Measurements from ENCODE around the gene DAB1.
"Not testable (repeated sequence)": the region's sequence is repeated elsewhere in the genome, so short reads cannot be mapped to it uniquely, and the experiment has no call there.

DNA sequence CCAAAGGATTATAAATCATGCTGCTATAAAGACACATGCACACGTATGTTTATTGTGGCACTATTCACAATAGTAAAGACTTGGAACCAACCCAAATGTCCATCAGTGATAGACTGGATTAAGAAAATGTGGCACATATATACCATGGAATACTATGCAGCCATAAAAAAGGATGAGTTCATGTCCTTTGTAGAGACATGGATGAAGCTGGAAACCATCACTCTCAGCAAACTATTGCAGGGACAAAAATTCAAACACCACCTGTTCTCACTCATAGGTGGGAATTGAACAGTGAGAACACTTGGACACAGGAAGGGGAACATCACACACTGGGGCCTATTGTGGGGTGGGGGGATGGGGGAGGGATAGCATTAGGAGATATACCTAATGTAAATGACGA is 203.0 kb downstream of the DAB1 start:
- TF ChIP-seq POLR2A, CTCF (IDR thresholded peaks at IDR 0.05): not testable (repeated sequence)
